NCI-H446 treated with DMSO at 0.1 percent for 48 hours (cell line): ENCODE results near the gene EPPIN.
"Not testable (repeated sequence)": the region's sequence is repeated elsewhere in the genome, so short reads cannot be mapped to it uniquely, and the experiment has no call there.

Experiments used
- DNase-seq: peaks from one replicate; lab custom pipeline; 2025; lab: John Stamatoyannopoulos, UW

The EPPIN gene

GRCh38 chr20:45547206-45547770, at the start of gene EPPIN:
TSS of gene EPPIN (minus strand) at chr20:45547401. CDS start at chr20:45547357, 44 bp downstream.
- no peak for DNase-seq

GRCh38 chr20:45595235-45595634, 48.0 kb upstream of the EPPIN start:
- no peak for DNase-seq

- DNase-seq, result no peak
Measured at GRCh38 chr20:45593498-45593897, 46.3 kb upstream of the EPPIN start.

GRCh38 chr20:45592574-45593189, 45.5 kb upstream of the EPPIN start:
- no peak for DNase-seq

- DNase-seq, result no peak
Measured at GRCh38 chr20:45589725-45590124, 42.5 kb upstream of the EPPIN start.

- DNase-seq, result no peak
Measured at GRCh38 chr20:45588800-45589199, 41.6 kb upstream of the EPPIN start.

- DNase-seq, result not testable (repeated sequence)
Measured at GRCh38 chr20:45585986-45586385, 38.8 kb upstream of the EPPIN start.

GRCh38 chr20:45584294-45584693, 37.1 kb upstream of the EPPIN start:
- not testable (repeated sequence) for DNase-seq

- DNase-seq, result no peak
Measured at GRCh38 chr20:45583502-45583901, 36.3 kb upstream of the EPPIN start.

- no peak for DNase-seq
Measured at GRCh38 chr20:45581702-45582101, 34.5 kb upstream of the EPPIN start.

- no peak for DNase-seq
Measured at GRCh38 chr20:45579184-45579583, 32.0 kb upstream of the EPPIN start, which contains the start of gene WFDC8. TSS of gene WFDC8 (minus strand) at chr20:45579284. CDS start at chr20:45579247, 37 bp downstream.

- no peak for DNase-seq
Measured at GRCh38 chr20:45578231-45578630, 31.0 kb upstream of the EPPIN start.

- no peak for DNase-seq
Measured at GRCh38 chr20:45576995-45577394, 29.8 kb upstream of the EPPIN start.

GRCh38 chr20:45575931-45576330, 28.7 kb upstream of the EPPIN start:
- DNase-seq, result no peak

GRCh38 chr20:45569650-45570049, 22.4 kb upstream of the EPPIN start:
- not testable (repeated sequence) for DNase-seq

GRCh38 chr20:45564760-45565276, 17.6 kb upstream of the EPPIN start:
- DNase-seq, result no peak

GRCh38 chr20:45555198-45555597, 8.0 kb upstream of the EPPIN start:
- no peak for DNase-seq

GRCh38 chr20:45552456-45552855, 5.3 kb upstream of the EPPIN start:
- no peak for DNase-seq

- no peak for DNase-seq
Measured at GRCh38 chr20:45550765-45551164, 3.6 kb upstream of the EPPIN start.

GRCh38 chr20:45548410-45548809, 1.2 kb upstream of the EPPIN start:
- DNase-seq, result no peak

- no peak for DNase-seq
Measured at GRCh38 chr20:45545754-45546453, 1.3 kb downstream of the EPPIN start.

- DNase-seq, result no peak
Measured at GRCh38 chr20:45545351-45545750, 1.9 kb downstream of the EPPIN start.

- no peak for DNase-seq
Measured at GRCh38 chr20:45539382-45539781, 7.8 kb downstream of the EPPIN start, which contains the start of gene WFDC6. TSS of gene WFDC6 (minus strand) at chr20:45539482. CDS start at chr20:45539407, 75 bp downstream.
